ENCODE results near the gene TMBIM6.

GRCh38 chr12:49748800-49749199 lies 7.4 kb downstream of the TMBIM6 start:
- TF ChIP-seq, protein P1, sequence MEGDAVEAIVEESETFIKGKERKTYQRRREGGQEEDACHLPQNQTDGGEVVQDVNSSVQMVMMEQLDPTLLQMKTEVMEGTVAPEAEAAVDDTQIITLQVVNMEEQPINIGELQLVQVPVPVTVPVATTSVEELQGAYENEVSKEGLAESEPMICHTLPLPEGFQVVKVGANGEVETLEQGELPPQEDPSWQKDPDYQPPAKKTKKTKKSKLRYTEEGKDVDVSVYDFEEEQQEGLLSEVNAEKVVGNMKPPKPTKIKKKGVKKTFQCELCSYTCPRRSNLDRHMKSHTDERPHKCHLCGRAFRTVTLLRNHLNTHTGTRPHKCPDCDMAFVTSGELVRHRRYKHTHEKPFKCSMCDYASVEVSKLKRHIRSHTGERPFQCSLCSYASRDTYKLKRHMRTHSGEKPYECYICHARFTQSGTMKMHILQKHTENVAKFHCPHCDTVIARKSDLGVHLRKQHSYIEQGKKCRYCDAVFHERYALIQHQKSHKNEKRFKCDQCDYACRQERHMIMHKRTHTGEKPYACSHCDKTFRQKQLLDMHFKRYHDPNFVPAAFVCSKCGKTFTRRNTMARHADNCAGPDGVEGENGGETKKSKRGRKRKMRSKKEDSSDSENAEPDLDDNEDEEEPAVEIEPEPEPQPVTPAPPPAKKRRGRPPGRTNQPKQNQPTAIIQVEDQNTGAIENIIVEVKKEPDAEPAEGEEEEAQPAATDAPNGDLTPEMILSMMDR (IDR thresholded peaks at IDR 0.05; ENCODE audit: low read length), result no peak
- TF ChIP-seq EZH2 (optimal IDR thresholded peaks at IDR 0.05; ENCODE audit: low read depth, low read length) (no peak), EZH2phosphoT487 (IDR thresholded peaks at IDR 0.05; ENCODE audit: low read length) (no peak)
